HEK293 (cell line): ENCODE measurements around the gene IGFBP4.

Source experiments
- CTCF ChIP-seq: fragments of 450-650 bp; formaldehyde crosslinking; IDR thresholded peaks from 2 replicates; pipeline ENCODE4 v1.5.1; 2016; ENCODE audit warnings: missing biosample characterization, missing genetic modification characterization
- HOXA7 ChIP-seq: sonication (generic); formaldehyde crosslinking; IDR thresholded peaks from 2 replicates; pipeline ENCODE4 v1.8.1; 2022; ENCODE audit warnings: missing genetic modification reagents, borderline replicate concordance
- YY1 ChIP-seq: fragments of 450-650 bp; formaldehyde crosslinking; IDR thresholded peaks from 2 replicates; pipeline ENCODE4 v1.5.1; 2018; ENCODE audit warnings: missing biosample characterization, missing genetic modification characterization
- ZBTB1 ChIP-seq: fragments of 450-650 bp; formaldehyde crosslinking; IDR thresholded peaks from 2 replicates; pipeline ENCODE4 v1.5.1; 2016; ENCODE audit warnings: missing biosample characterization, missing genetic modification characterization
- ZNF561 ChIP-seq: fragments of 450-650 bp; IDR thresholded peaks from 2 replicates; pipeline ENCODE4 v1.5.1; 2018; ENCODE audit warnings: missing biosample characterization, missing genetic modification characterization, borderline replicate concordance
- ZNF626 ChIP-seq: fragments of 450-650 bp; sonication (Bioruptor Pico); formaldehyde crosslinking; IDR thresholded peaks from 2 replicates; pipeline ENCODE4 v1.5.1; 2018; ENCODE audit warnings: missing biosample characterization, missing genetic modification characterization, inconsistent platforms
- ZNF645 ChIP-seq: fragments of 450-650 bp; formaldehyde crosslinking; IDR thresholded peaks from 2 replicates; pipeline ENCODE4; 2016; ENCODE audit warnings: missing biosample characterization, missing genetic modification characterization
- ZNF707 ChIP-seq: fragments of 450-650 bp; formaldehyde crosslinking; IDR thresholded peaks from 2 replicates; pipeline ENCODE4 v1.5.1; 2016; ENCODE audit warnings: missing biosample characterization, missing genetic modification characterization
- ZNF843 ChIP-seq: fragments of 450-650 bp; formaldehyde crosslinking; IDR thresholded peaks from 2 replicates; pipeline ENCODE4 v1.5.1; 2016; ENCODE audit warnings: missing biosample characterization, missing genetic modification characterization

GRCh38 chr17:40498281-40499084 lies 55.2 kb downstream of the IGFBP4 start:
- TF ChIP-seq ZNF561 (tag by site-specific recombination) (no peak), ZNF645 (tag by site-specific recombination) (no peak), YY1 (no peak), ZNF843 (no peak), CTCF (tag by site-specific recombination) (no peak), HOXA7 (CRISPR knock-in tag) (no peak), ZNF626 (tag by site-specific recombination) (no peak), ZNF707 (tag by site-specific recombination) (no peak), ZBTB1 (tag by site-specific recombination) (no peak)
